Measurements from ENCODE around the gene KRTAP10-11. TPM values are rescaled to one million over a fixed set of nuclear protein-coding genes. Genes with fewer than 3 reads are reported as not detected.

The KRTAP10-11 gene, protein sequence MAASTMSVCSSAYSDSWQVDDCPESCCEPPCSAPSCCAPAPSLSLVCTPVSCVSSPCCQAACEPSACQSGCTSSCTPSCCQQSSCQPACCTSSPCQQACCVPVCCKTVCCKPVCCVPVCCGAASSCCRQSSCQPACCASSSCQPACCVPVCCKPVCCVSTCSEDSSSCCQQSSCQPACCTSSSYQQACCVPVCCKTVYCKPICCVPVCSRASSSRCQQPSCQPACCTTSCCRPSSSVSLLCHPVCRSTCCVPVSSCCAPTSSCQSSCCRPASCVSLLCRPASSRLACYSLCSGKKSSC
- not detected in 2 replicates for total RNA-seq

DNA sequence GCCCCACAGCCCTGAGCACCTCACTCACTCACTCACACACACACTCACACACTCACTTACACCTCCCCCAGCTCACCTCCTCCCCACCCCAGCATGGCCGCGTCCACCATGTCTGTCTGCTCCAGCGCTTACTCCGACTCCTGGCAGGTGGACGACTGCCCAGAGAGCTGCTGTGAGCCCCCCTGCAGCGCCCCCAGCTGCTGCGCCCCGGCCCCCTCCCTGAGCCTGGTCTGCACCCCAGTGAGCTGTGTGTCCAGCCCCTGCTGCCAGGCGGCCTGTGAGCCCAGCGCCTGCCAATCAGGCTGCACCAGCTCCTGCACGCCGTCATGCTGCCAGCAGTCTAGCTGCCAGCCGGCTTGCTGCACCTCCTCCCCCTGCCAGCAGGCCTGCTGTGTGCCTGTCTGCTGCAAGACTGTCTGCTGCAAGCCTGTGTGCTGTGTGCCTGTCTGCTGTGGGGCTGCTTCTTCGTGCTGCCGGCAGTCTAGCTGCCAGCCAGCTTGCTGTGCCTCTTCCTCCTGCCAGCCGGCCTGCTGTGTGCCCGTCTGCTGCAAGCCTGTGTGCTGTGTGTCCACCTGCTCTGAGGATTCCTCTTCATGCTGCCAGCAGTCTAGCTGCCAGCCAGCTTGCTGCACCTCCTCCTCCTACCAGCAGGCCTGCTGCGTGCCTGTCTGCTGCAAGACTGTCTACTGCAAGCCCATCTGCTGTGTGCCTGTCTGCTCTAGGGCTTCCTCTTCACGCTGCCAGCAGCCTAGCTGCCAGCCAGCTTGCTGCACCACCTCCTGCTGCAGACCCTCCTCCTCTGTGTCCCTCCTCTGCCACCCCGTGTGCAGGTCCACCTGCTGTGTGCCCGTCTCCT, at the start of gene KRTAP10-11:
Gene KRTAP10-11 (plus strand): TSS at position 49 of the 856 bp plus-strand sequence. CDS start 45 bp downstream, at position 94.

DNA sequence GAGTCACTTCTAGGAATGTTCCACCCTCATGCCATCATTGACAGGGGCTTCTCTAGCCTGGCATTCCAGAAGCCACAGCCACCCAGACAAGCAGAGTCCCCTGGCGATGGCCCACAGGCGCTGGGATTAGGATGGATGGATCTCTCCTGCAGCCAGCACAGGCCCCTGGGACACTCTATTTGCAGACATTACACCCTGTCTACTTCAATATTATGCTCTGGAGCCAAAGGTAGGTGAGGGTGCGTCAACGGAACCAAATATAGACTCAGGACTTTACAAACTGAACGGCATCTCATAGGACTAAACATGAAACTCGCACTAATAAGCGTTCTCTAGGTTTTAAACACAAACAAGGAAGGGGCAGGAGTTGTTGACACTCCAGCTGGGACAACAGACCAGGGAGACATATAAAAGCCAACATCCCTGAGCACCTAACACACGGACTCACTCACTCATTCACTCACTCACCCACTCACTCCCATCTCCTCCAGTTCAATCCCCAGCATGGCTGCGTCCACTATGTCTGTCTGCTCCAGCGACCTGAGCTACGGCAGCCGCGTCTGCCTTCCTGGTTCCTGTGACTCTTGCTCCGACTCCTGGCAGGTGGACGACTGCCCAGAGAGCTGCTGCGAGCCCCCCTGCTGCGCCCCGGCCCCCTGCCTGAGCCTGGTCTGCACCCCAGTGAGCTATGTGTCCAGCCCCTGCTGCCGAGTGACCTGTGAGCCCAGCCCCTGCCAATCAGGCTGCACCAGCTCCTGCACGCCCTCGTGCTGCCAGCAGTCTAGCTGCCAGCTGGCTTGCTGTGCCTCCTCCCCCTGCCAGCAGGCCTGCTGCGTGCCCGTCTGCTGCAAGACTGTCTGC, 45.9 kb upstream of the KRTAP10-11 start, which contains the start of gene KRTAP10-7:
Gene KRTAP10-7 (plus strand): TSS at position 480 of the 861 bp plus-strand sequence. CDS start 25 bp downstream, at position 505.

GRCh38 chr21:44612029-44612486, 34.2 kb upstream of the KRTAP10-11 start, which contains the start of gene KRTAP10-8:
KRTAP10-8 (plus strand) TSS chr21:44612079; CDS start chr21:44612101, 22 bp downstream.

DNA sequence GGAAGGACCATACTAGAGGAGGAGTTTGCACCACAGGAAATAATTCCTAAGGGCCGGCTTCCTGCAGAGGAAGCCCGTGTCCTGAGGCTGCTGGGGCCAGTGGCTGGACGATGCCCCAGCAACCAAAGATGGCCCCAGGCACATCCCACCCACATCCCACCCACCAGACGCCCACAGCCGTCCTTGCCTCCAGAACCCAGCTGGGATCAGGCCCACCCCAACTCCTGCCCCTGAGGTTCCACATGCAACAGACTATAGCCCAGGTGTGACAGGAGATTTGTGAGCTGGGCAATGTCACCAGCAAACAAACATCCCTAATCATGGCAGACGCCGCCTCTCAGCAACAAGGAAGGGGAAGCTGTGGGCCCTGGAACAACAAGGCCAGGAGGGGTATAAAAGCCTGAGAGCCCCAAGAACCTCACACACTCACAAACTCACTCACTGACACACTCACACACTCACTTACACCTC, 19.5 kb upstream of the KRTAP10-11 start, which contains the start of gene KRTAP10-9:
Gene KRTAP10-9 (plus strand): TSS at position 421 of the 471 bp plus-strand sequence. CDS start 79 bp downstream, outside the sequence.

GRCh38 chr21:44637018-44637850, 9.0 kb upstream of the KRTAP10-11 start, which contains the start of gene KRTAP10-10:
KRTAP10-10 (plus strand) TSS chr21:44637356; CDS start chr21:44637418, 62 bp downstream.

DNA sequence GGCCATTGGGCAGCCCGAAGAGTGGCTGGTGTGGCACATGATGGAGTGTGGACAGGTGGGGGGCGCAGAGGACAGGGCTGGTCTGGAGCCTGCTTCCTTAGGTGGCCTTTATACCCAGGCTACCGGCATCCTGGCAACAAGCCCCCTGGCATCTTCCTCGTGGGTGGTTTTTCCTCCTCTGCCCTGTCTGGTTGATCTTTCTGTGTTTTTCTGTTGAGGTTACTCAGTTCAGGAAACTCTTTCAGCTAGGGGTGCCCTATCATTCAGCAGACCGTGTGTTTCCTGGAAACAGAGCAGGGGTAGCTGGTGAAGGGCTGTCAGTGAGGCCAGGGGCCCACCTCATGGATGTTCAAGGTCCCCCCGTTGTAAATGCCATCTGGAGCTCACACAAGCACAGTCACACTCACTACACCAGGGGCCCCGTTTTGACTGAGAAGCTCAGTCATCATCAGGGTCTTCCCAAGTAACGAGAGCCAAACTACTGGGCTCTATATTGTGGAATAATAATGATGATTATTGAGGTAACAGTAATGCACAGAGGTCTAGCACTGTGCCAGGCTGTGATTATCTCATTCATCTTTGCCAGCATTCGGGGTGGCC, 8.5 kb downstream of the KRTAP10-11 start, which contains the start of gene KRTAP12-4:
Gene KRTAP12-4 (minus strand): TSS at position 84 of the 600 bp plus-strand sequence. CDS start 45 bp downstream, at position 39.

DNA sequence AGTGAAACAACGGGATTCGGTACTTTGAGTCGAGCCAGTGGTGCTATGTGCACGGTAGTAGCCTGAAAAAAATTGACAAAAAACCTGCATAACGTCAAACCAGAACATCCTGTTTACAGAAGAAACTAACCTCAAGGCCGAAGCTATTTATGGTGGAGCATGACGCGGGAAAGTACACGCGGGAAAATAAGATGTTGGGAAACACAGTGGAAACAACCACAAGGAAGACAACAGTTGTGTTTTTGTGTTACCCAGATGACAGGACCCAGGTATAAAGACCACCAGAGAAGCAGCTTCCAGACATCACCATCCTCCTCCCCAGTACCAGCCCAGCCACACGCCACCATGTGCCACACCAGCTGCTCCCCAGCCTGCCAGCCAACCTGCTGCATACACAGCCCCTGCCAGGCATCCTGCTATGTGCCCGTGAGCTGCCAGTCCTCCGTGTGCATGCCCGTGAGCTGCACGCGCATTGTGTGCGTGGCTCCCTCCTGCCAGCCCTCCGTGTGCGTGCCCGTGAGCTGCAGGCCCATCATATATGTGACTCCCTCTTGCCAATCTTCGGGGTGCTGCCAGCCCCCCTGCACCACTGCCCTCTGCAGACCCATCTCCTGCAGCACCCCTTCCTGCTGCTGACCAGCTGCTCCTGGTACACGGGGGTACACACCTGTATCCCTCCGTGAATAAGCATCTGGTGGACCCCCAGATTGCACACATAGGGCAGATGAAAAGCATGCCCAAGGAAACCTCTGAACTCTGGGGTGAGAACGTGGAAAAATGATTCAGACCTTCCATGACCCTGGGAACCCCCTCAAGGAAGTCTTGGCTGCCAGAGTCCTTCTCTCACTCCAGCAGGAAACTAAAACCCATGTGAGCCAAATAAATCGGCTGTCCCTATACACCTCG, 11.7 kb downstream of the KRTAP10-11 start, which contains the start of gene KRTAP12-3:
Gene KRTAP12-3 (plus strand): TSS at position 298 of the 906 bp plus-strand sequence. CDS start 48 bp downstream, at position 346.

GRCh38 chr21:44666401-44667320, 20.4 kb downstream of the KRTAP10-11 start, which contains the start of gene KRTAP12-2:
KRTAP12-2 (minus strand) TSS chr21:44666927; CDS start chr21:44666886, 41 bp downstream.

GRCh38 chr21:44681861-44682579, 35.8 kb downstream of the KRTAP10-11 start, which contains the start of gene KRTAP12-1:
KRTAP12-1 (minus strand) TSS chr21:44682163; CDS start chr21:44682123, 40 bp downstream.

Other genes starting within 250 kb of the KRTAP10-11 start
- 3.5 and 5.5 TPM in 2 replicates for gene LRRC3, start 190.9 kb upstream of the KRTAP10-11 start, total RNA-seq
- not detected in 2 replicates for gene KRTAP10-1, start 106.2 kb upstream of the KRTAP10-11 start, total RNA-seq
- gene KRTAP10-2, start 94.9 kb upstream of the KRTAP10-11 start, total RNA-seq = not detected in 2 replicates
- gene KRTAP10-3, start 87.6 kb upstream of the KRTAP10-11 start, total RNA-seq = not detected in 2 replicates
- not detected in 2 replicates for gene KRTAP10-4, start 72.7 kb upstream of the KRTAP10-11 start, total RNA-seq
- not detected in 2 replicates for gene KRTAP10-5, start 65.8 kb upstream of the KRTAP10-11 start, total RNA-seq
- not detected in 2 replicates for gene KRTAP10-6, start 53.9 kb upstream of the KRTAP10-11 start, total RNA-seq
- not detected in 2 replicates for gene KRTAP10-7, start 45.8 kb upstream of the KRTAP10-11 start, total RNA-seq
- not detected in 2 replicates for gene KRTAP10-8, start 34.3 kb upstream of the KRTAP10-11 start, total RNA-seq
- not detected in 2 replicates for gene KRTAP10-9, start 19.3 kb upstream of the KRTAP10-11 start, total RNA-seq
- not detected in 2 replicates for gene KRTAP10-10, start 9.1 kb upstream of the KRTAP10-11 start, total RNA-seq
- not detected in 2 replicates for gene KRTAP12-4, start 8.2 kb downstream of the KRTAP10-11 start, total RNA-seq
- gene KRTAP12-3, start 11.5 kb downstream of the KRTAP10-11 start, total RNA-seq = not detected in 2 replicates
- gene KRTAP12-2, start 20.5 kb downstream of the KRTAP10-11 start, total RNA-seq = not detected in 2 replicates
- not detected in 2 replicates for gene KRTAP12-1, start 35.7 kb downstream of the KRTAP10-11 start, total RNA-seq
- not detected in 2 replicates for gene KRTAP10-12, start 50.8 kb downstream of the KRTAP10-11 start, total RNA-seq
- gene TSPEAR, start 65.2 kb downstream of the KRTAP10-11 start, total RNA-seq = 0.10 TPM in 1 of 2 replicates, not detected in the other
- 51.2 and 56.7 TPM in 2 replicates for gene UBE2G2, start 155.4 kb downstream of the KRTAP10-11 start, total RNA-seq
- gene SUMO3, start 171.6 kb downstream of the KRTAP10-11 start, total RNA-seq = 98.6 and 106 TPM in 2 replicates
- 367 and 382 TPM in 2 replicates for gene PTTG1IP, start 227.3 kb downstream of the KRTAP10-11 start, total RNA-seq

Measured in mammary microvascular endothelial cell (primary cell).